BLaER1 (cell line): ENCODE results near the gene SUPT16H.
A peak's percentile ranks its signal among the peaks of the same experiment; 100 is the strongest.
"Not testable (repeated sequence)": the region's sequence is repeated elsewhere in the genome, so short reads cannot be mapped to it uniquely, and the experiment has no call there.

Experiments used
- H3K27ac ChIP-seq: shearing (Covaris generic); formaldehyde crosslinking; 2 replicates; pipeline ENCODE4 v1.8.1; 2022
- H3K27me3 ChIP-seq: shearing (Covaris generic); formaldehyde crosslinking; 2 replicates; pipeline ENCODE4 v1.8.1; 2022
- H3K36me3 ChIP-seq: shearing (Covaris generic); formaldehyde crosslinking; 2 replicates; pipeline ENCODE4 v1.8.1; 2022
- H3K4me1 ChIP-seq: shearing (Covaris generic); formaldehyde crosslinking; 2 replicates; pipeline ENCODE4 v1.8.1; 2022
- H3K4me2 ChIP-seq: shearing (Covaris generic); formaldehyde crosslinking; 2 replicates; pipeline ENCODE4 v1.8.1; 2022
- H3K4me3 ChIP-seq: shearing (Covaris generic); formaldehyde crosslinking; 2 replicates; pipeline ENCODE4 v1.8.1; 2022
- H3K9ac ChIP-seq: shearing (Covaris generic); formaldehyde crosslinking; 2 replicates; pipeline ENCODE4 v1.8.1; 2022
- H3K9me3 ChIP-seq: shearing (Covaris generic); formaldehyde crosslinking; 2 replicates; pipeline ENCODE4 v1.8.1; 2022
- H4K20me1 ChIP-seq: shearing (Covaris generic); formaldehyde crosslinking; 2 replicates; pipeline ENCODE4 v1.8.1; 2022
- Cebpa-rat ChIP-seq: shearing (Covaris generic); IDR thresholded peaks from 2 replicates; pipeline ENCODE4 v1.8.1; 2022

SUPT16H gene

GRCh38 chr14:21399311-21399870 is 15.6 kb upstream of the SUPT16H start:
- no peak overlapping the region for H3K4me2 ChIP-seq
- no peaks in the 10 kb centered on the region for H3K27me3 ChIP-seq
- no peak for TF ChIP-seq Cebpa-rat
- H3K36me3 ChIP-seq = peaks cover 100% of the 10 kb centered on the region
- H4K20me1 ChIP-seq = no peaks in the 10 kb centered on the region
- H3K9me3 ChIP-seq = no peaks in the 10 kb centered on the region
- no peak overlapping the region for H3K9ac ChIP-seq
- H3K4me1 ChIP-seq = no peaks in the 10 kb centered on the region
- H3K27ac ChIP-seq = no peak overlapping the region
- no peak overlapping the region for H3K4me3 ChIP-seq

GRCh38 chr14:21398901-21399300 is 15.1 kb upstream of the SUPT16H start:
- Histone ChIP-seq H3K4me3 (no peak overlapping the region), H3K27me3 (no peaks in the 10 kb centered on the region), H3K9ac (no peak overlapping the region), H3K9me3 (no peaks in the 10 kb centered on the region), H3K36me3 (peaks cover 100% of the 10 kb centered on the region), H3K4me1 (no peaks in the 10 kb centered on the region), H3K4me2 (no peak overlapping the region), H4K20me1 (no peaks in the 10 kb centered on the region), H3K27ac (no peak overlapping the region)
- no peak for TF ChIP-seq Cebpa-rat

GRCh38 chr14:21395450-21395849 is 11.6 kb upstream of the SUPT16H start:
- no peaks in the 10 kb centered on the region for H3K9me3 ChIP-seq
- H3K9ac ChIP-seq = no peak overlapping the region
- H3K27ac ChIP-seq = no peak overlapping the region
- H3K4me3 ChIP-seq = no peak overlapping the region
- no peaks in the 10 kb centered on the region for H3K4me1 ChIP-seq
- no peak for TF ChIP-seq Cebpa-rat
- no peaks in the 10 kb centered on the region for H3K27me3 ChIP-seq
- peaks cover 99% of the 10 kb centered on the region for H3K36me3 ChIP-seq
- no peaks in the 10 kb centered on the region for H4K20me1 ChIP-seq
- H3K4me2 ChIP-seq = no peak overlapping the region

GRCh38 chr14:21385188-21385904 is 1.5 kb upstream of the SUPT16H start:
- H3K9me3 ChIP-seq = no peaks in the 10 kb centered on the region
- H3K4me2 ChIP-seq = peak overlapping the region; percentile 87
- no peak for TF ChIP-seq Cebpa-rat
- peak overlapping the region; percentile 94 for H3K27ac ChIP-seq
- H3K4me1 ChIP-seq = peaks cover 42% of the 10 kb centered on the region
- peaks cover 55% of the 10 kb centered on the region for H3K36me3 ChIP-seq
- peak overlapping the region; percentile 78 for H3K4me3 ChIP-seq
- H4K20me1 ChIP-seq = peaks cover 21% of the 10 kb centered on the region
- no peaks in the 10 kb centered on the region for H3K27me3 ChIP-seq
- H3K9ac ChIP-seq = peak overlapping the region; percentile 95; the same call in 1 of the 2 replicates

GRCh38 chr14:21384494-21384851 is 654 bp upstream of the SUPT16H start:
- Histone ChIP-seq H4K20me1 (peaks cover 30% of the 10 kb centered on the region), H3K36me3 (peaks cover 54% of the 10 kb centered on the region), H3K9ac (peak overlapping the region; percentile 95), H3K27me3 (no peaks in the 10 kb centered on the region), H3K4me1 (peaks cover 45% of the 10 kb centered on the region), H3K4me3 (peak overlapping the region; percentile 78), H3K4me2 (peak overlapping the region; percentile 87), H3K9me3 (no peaks in the 10 kb centered on the region), H3K27ac (peak overlapping the region; percentile 94)
- no peak for TF ChIP-seq Cebpa-rat

GRCh38 chr14:21382886-21383847 is 652 bp downstream of the SUPT16H start:
- no peaks in the 10 kb centered on the region for H3K27me3 ChIP-seq
- H3K9ac ChIP-seq = peak overlapping the region; percentile 95
- peak overlapping the region; percentile 87 for H3K4me2 ChIP-seq
- H3K36me3 ChIP-seq = peaks cover 49% of the 10 kb centered on the region
- peaks cover 45% of the 10 kb centered on the region for H3K4me1 ChIP-seq
- H4K20me1 ChIP-seq = peaks cover 43% of the 10 kb centered on the region
- no peak for TF ChIP-seq Cebpa-rat
- peak overlapping the region; percentile 78 for H3K4me3 ChIP-seq
- H3K9me3 ChIP-seq = no peaks in the 10 kb centered on the region
- H3K27ac ChIP-seq = peak overlapping the region; percentile 94

- Histone ChIP-seq H3K4me3 (peak overlapping the region; percentile 78; the same call in 1 of the 2 replicates), H3K27ac (no peak overlapping the region), H4K20me1 (peaks cover 53% of the 10 kb centered on the region), H3K4me2 (peak overlapping the region; percentile 87), H3K27me3 (no peaks in the 10 kb centered on the region), H3K4me1 (peaks cover 45% of the 10 kb centered on the region), H3K36me3 (peaks cover 49% of the 10 kb centered on the region), H3K9ac (peak overlapping the region; percentile 95), H3K9me3 (no peaks in the 10 kb centered on the region)
- no peak for TF ChIP-seq Cebpa-rat
These were observed 1.7 kb downstream of the SUPT16H start for GRCh38 chr14:21382095-21382494.

- no peaks in the 10 kb centered on the region for H3K27me3 ChIP-seq
- no peak for TF ChIP-seq Cebpa-rat
- no peak overlapping the region for H3K4me2 ChIP-seq
- no peak overlapping the region for H3K27ac ChIP-seq
- H3K4me3 ChIP-seq = no peak overlapping the region
- peaks cover 29% of the 10 kb centered on the region for H3K4me1 ChIP-seq
- peaks cover 81% of the 10 kb centered on the region for H4K20me1 ChIP-seq
- peaks cover 55% of the 10 kb centered on the region for H3K36me3 ChIP-seq
- no peaks in the 10 kb centered on the region for H3K9me3 ChIP-seq
- no peak overlapping the region for H3K9ac ChIP-seq
These were observed 4.5 kb downstream of the SUPT16H start for GRCh38 chr14:21379338-21379737.

- no peak overlapping the region for H3K4me2 ChIP-seq
- H3K27me3 ChIP-seq = no peaks in the 10 kb centered on the region
- no peak overlapping the region for H3K4me3 ChIP-seq
- H3K4me1 ChIP-seq = no peaks in the 10 kb centered on the region
- H4K20me1 ChIP-seq = peaks cover 92% of the 10 kb centered on the region
- peaks cover 90% of the 10 kb centered on the region for H3K36me3 ChIP-seq
- no peak overlapping the region for H3K27ac ChIP-seq
- TF ChIP-seq Cebpa-rat = no peak
- no peak overlapping the region for H3K9ac ChIP-seq
- no peaks in the 10 kb centered on the region for H3K9me3 ChIP-seq
These were observed 9.8 kb downstream of the SUPT16H start for GRCh38 chr14:21373980-21374379.

- not testable (repeated sequence) for H3K4me1 ChIP-seq, H3K4me2 ChIP-seq, H3K27ac ChIP-seq, H3K9me3 ChIP-seq, H3K27me3 ChIP-seq, H3K4me3 ChIP-seq, H3K9ac ChIP-seq
- Histone ChIP-seq H4K20me1 (peaks cover 80% of the 10 kb centered on the region), H3K36me3 (peaks cover 97% of the 10 kb centered on the region)
These were observed 11.0 kb downstream of the SUPT16H start for GRCh38 chr14:21372814-21373213.
